Measurements from ENCODE around the gene EEFSEC. TPM values are rescaled to one million over a fixed set of nuclear protein-coding genes. Genes with fewer than 3 reads are reported as not detected.

EEFSEC gene
- total RNA-seq, 1 donor: 8.0 TPM

- Histone ChIP-seq H3K9me3 (ENCODE audit: low read depth, low read length) (no peaks in the 10 kb centered on the region), H3K4me1 (ENCODE audit: insufficient read depth, low read length) (peaks cover 8% of the 10 kb centered on the region), H3K27me3 (ENCODE audit: insufficient read depth, low read length) (no peaks in the 10 kb centered on the region), H3K4me3 (ENCODE audit: low read length) (no peak overlapping the region)
Observed at GRCh38 chr3:128301186-128302023, 148.1 kb downstream of the EEFSEC start.

GRCh38 chr3:128306481-128306880, 153.2 kb downstream of the EEFSEC start:
- Histone ChIP-seq H3K4me3 (ENCODE audit: low read length) (no peak overlapping the region), H3K4me1 (ENCODE audit: insufficient read depth, low read length) (no peaks in the 10 kb centered on the region), H3K9me3 (ENCODE audit: low read depth, low read length) (no peaks in the 10 kb centered on the region), H3K27me3 (ENCODE audit: insufficient read depth, low read length) (no peaks in the 10 kb centered on the region)

GRCh38 chr3:128307029-128307633, 153.8 kb downstream of the EEFSEC start:
- H3K4me3 ChIP-seq (ENCODE audit: low read length): no peak overlapping the region
- no peaks in the 10 kb centered on the region for H3K4me1 ChIP-seq (ENCODE audit: insufficient read depth, low read length)
- no peaks in the 10 kb centered on the region for H3K27me3 ChIP-seq (ENCODE audit: insufficient read depth, low read length)
- H3K9me3 ChIP-seq (ENCODE audit: low read depth, low read length): no peaks in the 10 kb centered on the region

GRCh38 chr3:128307781-128308469, 154.6 kb downstream of the EEFSEC start:
- no peaks in the 10 kb centered on the region for H3K27me3 ChIP-seq (ENCODE audit: insufficient read depth, low read length)
- H3K4me1 ChIP-seq (ENCODE audit: insufficient read depth, low read length): no peaks in the 10 kb centered on the region
- H3K9me3 ChIP-seq (ENCODE audit: low read depth, low read length): no peaks in the 10 kb centered on the region
- no peak overlapping the region for H3K4me3 ChIP-seq (ENCODE audit: low read length)

GRCh38 chr3:128309026-128309425, 155.7 kb downstream of the EEFSEC start:
- no peak overlapping the region for H3K4me3 ChIP-seq (ENCODE audit: low read length)
- no peaks in the 10 kb centered on the region for H3K9me3 ChIP-seq (ENCODE audit: low read depth, low read length)
- no peaks in the 10 kb centered on the region for H3K4me1 ChIP-seq (ENCODE audit: insufficient read depth, low read length)
- no peaks in the 10 kb centered on the region for H3K27me3 ChIP-seq (ENCODE audit: insufficient read depth, low read length)

- no peak overlapping the region for H3K4me3 ChIP-seq (ENCODE audit: low read length)
- H3K4me1 ChIP-seq (ENCODE audit: insufficient read depth, low read length): peaks cover 3% of the 10 kb centered on the region
- no peaks in the 10 kb centered on the region for H3K27me3 ChIP-seq (ENCODE audit: insufficient read depth, low read length)
- H3K9me3 ChIP-seq (ENCODE audit: low read depth, low read length): no peaks in the 10 kb centered on the region
Observed at GRCh38 chr3:128310286-128311058, 157.2 kb downstream of the EEFSEC start.

- H3K27me3 ChIP-seq (ENCODE audit: insufficient read depth, low read length): no peaks in the 10 kb centered on the region
- H3K4me3 ChIP-seq (ENCODE audit: low read length): no peak overlapping the region
- H3K9me3 ChIP-seq (ENCODE audit: low read depth, low read length): no peaks in the 10 kb centered on the region
- H3K4me1 ChIP-seq (ENCODE audit: insufficient read depth, low read length): peaks cover 3% of the 10 kb centered on the region
Observed at GRCh38 chr3:128311441-128311844, 158.2 kb downstream of the EEFSEC start.

- no peak overlapping the region for H3K4me3 ChIP-seq (ENCODE audit: low read length)
- H3K4me1 ChIP-seq (ENCODE audit: insufficient read depth, low read length): peaks cover 6% of the 10 kb centered on the region
- no peaks in the 10 kb centered on the region for H3K9me3 ChIP-seq (ENCODE audit: low read depth, low read length)
- H3K27me3 ChIP-seq (ENCODE audit: insufficient read depth, low read length): no peaks in the 10 kb centered on the region
Observed at GRCh38 chr3:128312271-128312670, 159.0 kb downstream of the EEFSEC start.

GRCh38 chr3:128313071-128313725, 159.9 kb downstream of the EEFSEC start:
- H3K9me3 ChIP-seq (ENCODE audit: low read depth, low read length): no peaks in the 10 kb centered on the region
- peaks cover 11% of the 10 kb centered on the region for H3K4me1 ChIP-seq (ENCODE audit: insufficient read depth, low read length)
- H3K27me3 ChIP-seq (ENCODE audit: insufficient read depth, low read length): no peaks in the 10 kb centered on the region
- no peak overlapping the region for H3K4me3 ChIP-seq (ENCODE audit: low read length)

GRCh38 chr3:128313935-128314334, 160.7 kb downstream of the EEFSEC start:
- H3K9me3 ChIP-seq (ENCODE audit: low read depth, low read length): no peaks in the 10 kb centered on the region
- peaks cover 11% of the 10 kb centered on the region for H3K4me1 ChIP-seq (ENCODE audit: insufficient read depth, low read length)
- no peaks in the 10 kb centered on the region for H3K27me3 ChIP-seq (ENCODE audit: insufficient read depth, low read length)
- H3K4me3 ChIP-seq (ENCODE audit: low read length): no peak overlapping the region

GRCh38 chr3:128315313-128315712, 162.0 kb downstream of the EEFSEC start:
- Histone ChIP-seq H3K4me3 (ENCODE audit: low read length) (no peak overlapping the region), H3K4me1 (ENCODE audit: insufficient read depth, low read length) (peaks cover 11% of the 10 kb centered on the region), H3K9me3 (ENCODE audit: low read depth, low read length) (no peaks in the 10 kb centered on the region), H3K27me3 (ENCODE audit: insufficient read depth, low read length) (no peaks in the 10 kb centered on the region)

- H3K4me1 ChIP-seq (ENCODE audit: insufficient read depth, low read length): peaks cover 11% of the 10 kb centered on the region
Observed at GRCh38 chr3:128316481-128316891, 163.2 kb downstream of the EEFSEC start.

GRCh38 chr3:128317101-128317697, 163.9 kb downstream of the EEFSEC start:
- Histone ChIP-seq H3K4me1 (ENCODE audit: insufficient read depth, low read length) (peaks cover 11% of the 10 kb centered on the region), H3K4me3 (ENCODE audit: low read length) (no peak overlapping the region), H3K27me3 (ENCODE audit: insufficient read depth, low read length) (no peaks in the 10 kb centered on the region)

More at GRCh38 chr3:128316481-128316891, 163.2 kb downstream of the EEFSEC start:
- H3K4me3 ChIP-seq (ENCODE audit: low read length): no peak overlapping the region
- H3K27me3 ChIP-seq (ENCODE audit: insufficient read depth, low read length): no peaks in the 10 kb centered on the region
- no peaks in the 10 kb centered on the region for H3K9me3 ChIP-seq (ENCODE audit: low read depth, low read length)

GRCh38 chr3:128317698-128318231, 164.5 kb downstream of the EEFSEC start:
- Histone ChIP-seq H3K9me3 (ENCODE audit: low read depth, low read length) (no peaks in the 10 kb centered on the region), H3K4me1 (ENCODE audit: insufficient read depth, low read length) (peaks cover 11% of the 10 kb centered on the region), H3K4me3 (ENCODE audit: low read length) (no peak overlapping the region), H3K27me3 (ENCODE audit: insufficient read depth, low read length) (no peaks in the 10 kb centered on the region)

More at GRCh38 chr3:128317101-128317697, 163.9 kb downstream of the EEFSEC start:
- H3K9me3 ChIP-seq (ENCODE audit: low read depth, low read length): no peaks in the 10 kb centered on the region
